Progenitor cell of endocrine pancreas (in vitro differentiated cells): ENCODE results near the gene SHOC1. TPM values are rescaled to one million over a fixed set of nuclear protein-coding genes. Genes with fewer than 3 reads are reported as not detected.
A peak's percentile ranks its signal among the peaks of the same experiment; 100 is the strongest.

ENCODE experiments used
- DNase-seq: peaks from one replicate; pipeline ENCODE4 v3.0.0; 2021; ENCODE audit warnings: low spot score; ENCODE audit not compliant: unreplicated experiment
- H3K27ac Mint-ChIP-seq: 2 replicates; pipeline ENCODE4 v1.8.0; 2021; ENCODE audit warnings: mild to moderate bottlenecking, moderate library complexity, mixed read lengths
- H3K27me3 Mint-ChIP-seq: 2 replicates; pipeline ENCODE4 v1.8.0; 2021; ENCODE audit warnings: mixed read lengths
- H3K36me3 Mint-ChIP-seq: 2 replicates; pipeline ENCODE4 v1.8.0; 2022; ENCODE audit warnings: mixed read lengths; ENCODE audit not compliant: insufficient read depth
- H3K4me1 Mint-ChIP-seq: 2 replicates; pipeline ENCODE4 v1.8.0; 2021; ENCODE audit warnings: low read depth, mixed read lengths
- H3K4me3 Mint-ChIP-seq: 2 replicates; pipeline ENCODE4 v1.8.0; 2021; ENCODE audit warnings: low read depth, mild to moderate bottlenecking, moderate library complexity, mixed read lengths
- H3K9me3 Mint-ChIP-seq: 2 replicates; pipeline ENCODE4 v1.8.0; 2021; ENCODE audit warnings: low read depth, mixed read lengths
- total RNA-seq: library from RNA; stranded (reverse); gene quantifications from 2 replicates; pipeline ENCODE4 v1.2.1, GENCODE V29; 2021
- TF ChIP-seq, protein P1 (sequence below): fragments of 200-600 bp; sonication (generic); IDR thresholded peaks from one replicate; pipeline ENCODE4 v1.5.0; 2021; ENCODE audit warnings: antibody characterized with exemption, mild to moderate bottlenecking; ENCODE audit not compliant: unreplicated experiment

The SHOC1 gene
- total RNA-seq, 1 donor from 2014 or later, result not detected

DNA sequence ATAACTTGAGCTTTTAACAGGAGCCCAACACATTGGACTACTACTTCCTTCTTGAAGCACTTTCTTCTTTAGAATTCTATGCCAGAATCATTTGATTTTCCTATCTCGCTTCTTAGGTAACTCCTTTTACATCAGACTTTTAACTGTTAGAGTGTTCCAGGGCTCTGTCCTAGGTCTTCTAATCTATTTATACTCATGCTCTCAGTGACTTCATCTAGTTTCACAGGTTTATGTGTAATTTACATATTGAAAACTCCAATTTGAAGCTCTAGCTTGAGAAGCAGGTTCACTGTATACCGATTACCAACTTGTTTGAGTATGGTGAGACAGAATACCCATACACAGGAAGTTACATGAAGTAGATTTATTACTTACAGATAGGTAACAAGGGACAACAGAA, 11.3 kb downstream of the SHOC1 start:
- no peaks in the 10 kb centered on the region for H3K4me1 Mint-ChIP-seq

DNA sequence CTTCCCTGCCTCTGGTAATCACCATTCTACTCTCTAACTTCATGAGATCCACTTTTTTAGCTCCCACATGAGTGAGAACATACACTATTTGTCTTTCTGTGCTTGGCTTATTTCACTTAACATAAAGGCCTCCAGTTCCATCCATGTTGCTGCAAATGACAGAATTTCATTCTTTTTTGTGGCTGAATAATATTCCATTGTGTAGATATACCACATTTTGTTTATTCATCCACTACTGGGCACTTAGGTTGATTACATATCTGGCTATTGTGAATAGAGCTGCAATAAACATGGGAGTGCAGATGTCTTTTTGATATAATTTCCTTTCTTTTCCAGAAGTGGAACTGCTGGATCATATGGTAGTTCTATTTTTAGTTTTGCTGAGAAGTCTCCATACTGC, 28.7 kb downstream of the SHOC1 start:
- Mint-ChIP-seq H3K4me1 (no peaks in the 10 kb centered on the region), H3K27me3 (no peaks in the 10 kb centered on the region), H3K4me3 (no peak overlapping the region), H3K36me3 (peaks cover 5% of the 10 kb centered on the region), H3K9me3 (peaks cover 22% of the 10 kb centered on the region), H3K27ac (no peak overlapping the region)
- DNase-seq, result no peak
- TF ChIP-seq, protein P1, sequence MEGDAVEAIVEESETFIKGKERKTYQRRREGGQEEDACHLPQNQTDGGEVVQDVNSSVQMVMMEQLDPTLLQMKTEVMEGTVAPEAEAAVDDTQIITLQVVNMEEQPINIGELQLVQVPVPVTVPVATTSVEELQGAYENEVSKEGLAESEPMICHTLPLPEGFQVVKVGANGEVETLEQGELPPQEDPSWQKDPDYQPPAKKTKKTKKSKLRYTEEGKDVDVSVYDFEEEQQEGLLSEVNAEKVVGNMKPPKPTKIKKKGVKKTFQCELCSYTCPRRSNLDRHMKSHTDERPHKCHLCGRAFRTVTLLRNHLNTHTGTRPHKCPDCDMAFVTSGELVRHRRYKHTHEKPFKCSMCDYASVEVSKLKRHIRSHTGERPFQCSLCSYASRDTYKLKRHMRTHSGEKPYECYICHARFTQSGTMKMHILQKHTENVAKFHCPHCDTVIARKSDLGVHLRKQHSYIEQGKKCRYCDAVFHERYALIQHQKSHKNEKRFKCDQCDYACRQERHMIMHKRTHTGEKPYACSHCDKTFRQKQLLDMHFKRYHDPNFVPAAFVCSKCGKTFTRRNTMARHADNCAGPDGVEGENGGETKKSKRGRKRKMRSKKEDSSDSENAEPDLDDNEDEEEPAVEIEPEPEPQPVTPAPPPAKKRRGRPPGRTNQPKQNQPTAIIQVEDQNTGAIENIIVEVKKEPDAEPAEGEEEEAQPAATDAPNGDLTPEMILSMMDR, result no peak

More for the DNA sequence above, 11.3 kb downstream of the SHOC1 start:
- TF ChIP-seq, protein P1, result no peak
- no peaks in the 10 kb centered on the region for H3K27me3 Mint-ChIP-seq
- peaks cover 11% of the 10 kb centered on the region for H3K9me3 Mint-ChIP-seq
- no peak overlapping the region for H3K4me3 Mint-ChIP-seq
- no peak overlapping the region for H3K27ac Mint-ChIP-seq
- H3K36me3 Mint-ChIP-seq, result peaks cover 5% of the 10 kb centered on the region
- DNase-seq, result no peak

DNA sequence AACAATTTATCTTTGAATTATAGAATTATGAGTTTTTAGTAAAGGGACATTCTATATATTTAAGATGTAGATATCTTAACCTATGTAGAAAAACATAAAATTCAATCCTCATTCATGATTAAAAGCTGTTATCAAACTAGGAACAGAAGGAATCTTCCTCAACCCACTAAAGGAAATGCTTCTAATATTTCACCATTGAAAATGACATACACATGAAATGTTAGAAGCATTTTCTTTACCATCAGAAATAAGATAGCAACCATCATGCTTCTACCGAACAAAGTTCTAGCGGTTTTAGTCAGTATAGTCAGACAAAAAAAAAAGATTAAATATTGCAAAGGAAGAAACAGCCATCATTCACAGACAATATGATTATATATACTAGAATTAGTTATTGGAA, 32.2 kb downstream of the SHOC1 start:
- H3K4me3 Mint-ChIP-seq, result no peak overlapping the region
- no peaks in the 10 kb centered on the region for H3K27me3 Mint-ChIP-seq
- TF ChIP-seq, protein P1, result no peak
- H3K27ac Mint-ChIP-seq, result no peak overlapping the region
- no peak for DNase-seq
- peaks cover 5% of the 10 kb centered on the region for H3K36me3 Mint-ChIP-seq
- peaks cover 2% of the 10 kb centered on the region for H3K4me1 Mint-ChIP-seq
- H3K9me3 Mint-ChIP-seq, result peaks cover 13% of the 10 kb centered on the region

DNA sequence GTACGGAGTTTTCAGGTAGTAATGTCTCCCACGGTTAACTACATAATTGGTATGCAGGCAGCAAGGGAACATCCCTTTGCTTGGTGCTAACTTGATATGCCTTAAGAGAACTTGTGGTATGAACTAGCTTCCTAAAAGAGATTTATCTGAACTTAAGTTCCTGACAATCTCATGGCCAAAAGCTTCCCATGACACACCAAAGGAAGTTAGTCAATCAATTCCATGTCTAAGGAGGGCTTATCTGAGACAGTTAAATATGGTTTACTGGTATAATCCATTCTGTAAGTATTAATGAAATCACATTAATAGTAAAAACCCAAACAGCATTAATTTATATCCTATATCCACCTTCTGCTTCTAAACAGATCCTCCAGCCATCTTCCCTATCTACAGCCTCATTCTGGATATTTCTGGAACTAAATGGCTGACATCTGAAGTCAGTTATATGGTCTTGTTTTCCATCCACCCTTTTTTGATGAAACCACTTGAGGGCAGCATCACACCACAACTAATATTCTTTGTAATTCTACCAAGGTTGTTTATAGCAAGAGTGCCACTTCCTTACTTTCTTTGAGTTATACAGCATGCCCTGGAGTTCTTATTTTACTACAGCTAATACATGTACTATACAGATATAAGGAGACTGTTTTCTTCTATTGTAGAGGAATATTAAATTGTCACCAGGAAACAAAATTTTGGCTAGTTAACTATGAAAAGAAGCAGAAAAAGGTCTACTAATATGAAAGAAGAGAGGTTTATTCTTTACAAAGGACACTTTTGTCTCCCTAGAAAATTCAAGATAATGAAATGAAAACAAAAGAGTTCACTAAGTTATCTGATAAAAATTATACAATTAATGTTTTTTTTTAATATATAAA, 34.7 kb downstream of the SHOC1 start:
- Mint-ChIP-seq H3K4me3 (no peak overlapping the region), H3K36me3 (no peaks in the 10 kb centered on the region), H3K27ac (no peak overlapping the region), H3K27me3 (no peaks in the 10 kb centered on the region), H3K4me1 (peaks cover 2% of the 10 kb centered on the region), H3K9me3 (no peaks in the 10 kb centered on the region)
- TF ChIP-seq, protein P1, result peak; percentile 78
- DNase-seq, result peak; percentile 33

DNA sequence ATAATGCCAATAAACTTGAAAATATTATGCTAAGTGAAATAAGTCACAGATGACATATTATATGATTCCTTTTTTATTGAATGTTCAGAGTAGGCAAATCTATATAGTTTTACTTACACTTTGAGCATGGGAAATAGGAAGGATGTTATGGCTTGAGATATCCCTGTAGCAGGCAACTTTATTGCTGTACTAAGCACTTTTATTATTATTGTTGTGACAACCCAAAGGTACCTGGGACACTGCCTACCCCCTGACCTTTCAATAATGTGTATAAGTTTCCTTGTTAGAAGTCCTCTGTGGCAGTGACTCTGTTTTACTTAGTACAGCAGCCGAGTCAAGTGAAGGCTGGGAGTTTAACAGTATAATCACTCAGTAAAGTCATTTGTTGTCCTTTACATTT, 39.9 kb downstream of the SHOC1 start:
- no peak for DNase-seq
- peaks cover 17% of the 10 kb centered on the region for H3K36me3 Mint-ChIP-seq
- H3K4me3 Mint-ChIP-seq, result no peak overlapping the region
- TF ChIP-seq, protein P1, result no peak
- H3K27ac Mint-ChIP-seq, result no peak overlapping the region
- H3K9me3 Mint-ChIP-seq, result peaks cover 27% of the 10 kb centered on the region
- H3K27me3 Mint-ChIP-seq, result no peaks in the 10 kb centered on the region
- H3K4me1 Mint-ChIP-seq, result no peaks in the 10 kb centered on the region
